GM23338 (cell line): ENCODE results near the gene PRKX.
"Not testable (repeated sequence)": the region's sequence is repeated elsewhere in the genome, so short reads cannot be mapped to it uniquely, and the experiment has no call there.

Source experiments
- CREB1 ChIP-seq: fragments of 250-450 bp; sonication (Bioruptor Pico); IDR thresholded peaks from 2 replicates; pipeline ENCODE4 v1.5.0; 2020; ENCODE audit warnings: low read depth, mild to moderate bottlenecking, moderate library complexity
- CTCF ChIP-seq, 2 experiments: fragments of 200-600 bp in 1 of 2; sonication (generic) in 1 of 2; conservative IDR thresholded peaks; 2 replicates each; pipeline versions ENCODE4 v1.5.1 to v1.6.1; 2016 to 2017; ENCODE audit warnings: antibody characterized with exemption in 2 of 2, low read depth in 2 of 2, mild to moderate bottlenecking in 2 of 2, moderate library complexity in 1 of 2
- ETS1 ChIP-seq: IDR thresholded peaks from 2 replicates; pipeline ENCODE4 v1.6.1; 2016; ENCODE audit warnings: antibody characterized with exemption
- EZH2 ChIP-seq: fragments of 200-600 bp; sonication (generic); IDR thresholded peaks from one replicate; pipeline ENCODE4 v1.8.0; 2017; ENCODE audit warnings: antibody characterized with exemption, mild to moderate bottlenecking, low read depth; ENCODE audit not compliant: unreplicated experiment
- EZH2phosphoT487 ChIP-seq: fragments of 200-600 bp; sonication (generic); IDR thresholded peaks from one replicate; pipeline ENCODE4 v1.8.1; 2018; ENCODE audit warnings: antibody characterized with exemption; ENCODE audit not compliant: unreplicated experiment
- JUNB ChIP-seq: IDR thresholded peaks from one replicate; pipeline ENCODE4 v1.6.1; 2016; ENCODE audit warnings: antibody characterized with exemption; ENCODE audit not compliant: unreplicated experiment
- POLR2AphosphoS5 ChIP-seq: IDR thresholded peaks from 2 replicates; pipeline ENCODE4 v1.6.1; 2016; ENCODE audit warnings: antibody characterized with exemption, low read depth
- REST ChIP-seq: IDR thresholded peaks from one replicate; pipeline ENCODE4 v1.6.1; 2018; ENCODE audit warnings: antibody characterized with exemption; ENCODE audit not compliant: unreplicated experiment
- STAT1 ChIP-seq: IDR thresholded peaks from one replicate; pipeline ENCODE4 v1.6.1; 2016; ENCODE audit warnings: antibody characterized with exemption; ENCODE audit not compliant: unreplicated experiment
- ZNF114 ChIP-seq: fragments of 250-450 bp; sonication (Bioruptor Pico); IDR thresholded peaks from 2 replicates; pipeline ENCODE4 v1.5.0; 2020; ENCODE audit warnings: mild to moderate bottlenecking, moderate library complexity
- ZNF331 ChIP-seq: fragments of 250-450 bp; sonication (Bioruptor Pico); IDR thresholded peaks from 2 replicates; pipeline ENCODE4 v1.5.0; 2020; ENCODE audit warnings: low read depth, mild to moderate bottlenecking, moderate library complexity

GRCh38 chrX:3560010-3560409 is 153.4 kb downstream of the PRKX start:
- not testable (repeated sequence) for TF ChIP-seq EZH2; REST; CTCF (conservative IDR thresholded peaks at IDR 0.05; ENCODE audit: low read depth in 2 of 2); POLR2AphosphoS5; EZH2phosphoT487; CREB1 (CRISPR knock-in tag); JUNB; ZNF331 (CRISPR knock-in tag); ETS1; STAT1; ZNF114 (CRISPR knock-in tag)
